ENCODE results near the gene METTL27. TPM values are rescaled to one million over a fixed set of nuclear protein-coding genes. Genes with fewer than 3 reads are reported as not detected.
"Not testable (repeated sequence)": the region's sequence is repeated elsewhere in the genome, so short reads cannot be mapped to it uniquely, and the experiment has no call there.

The METTL27 gene
- total RNA-seq, 3 donors from 2014 or later: 1.6 to 10.6 (median 7.0) TPM

GRCh38 chr7:73887762-73888161 is 45.4 kb upstream of the METTL27 start:
- Histone ChIP-seq H3K4me3 (no peak overlapping the region), H3K9me3 (no peaks in the 10 kb centered on the region), H3K27me3 (no peaks in the 10 kb centered on the region), H3K36me3 (no peaks in the 10 kb centered on the region), H3K4me1 (peaks cover 9 to 11% of the 10 kb centered on the region in 2 donors), H3K27ac (peak overlapping the region in 1 of 2 donors; percentile 91)
- intact Hi-C loops (cut with DNase I; ENCODE audit: low total_unique reads): no loop called here
- DNase-seq (ENCODE audit: low spot score in 2 of 2): no peak
- TF ChIP-seq POLR2AphosphoS5 (IDR thresholded peaks at IDR 0.05) (no peak), CTCF (IDR thresholded peaks at IDR 0.05) (no peak), POLR2A (IDR thresholded peaks at IDR 0.05) (no peak)

- H3K27ac ChIP-seq: peak overlapping the region; percentile 82 to 91
- intact Hi-C loops (cut with DNase I; ENCODE audit: low total_unique reads): no loop called here
- TF ChIP-seq CTCF (IDR thresholded peaks at IDR 0.05) (no peak), POLR2A (IDR thresholded peaks at IDR 0.05) (no peak), POLR2AphosphoS5 (IDR thresholded peaks at IDR 0.05) (no peak)
- DNase-seq (ENCODE audit: low spot score in 2 of 2): peak in 1 of 2 donors; percentile 70
- H3K27me3 ChIP-seq: no peaks in the 10 kb centered on the region
- peak overlapping the region in 1 of 3 donors; percentile 51 for H3K4me3 ChIP-seq
- peaks cover 13% of the 10 kb centered on the region in 2 donors for H3K4me1 ChIP-seq
- H3K36me3 ChIP-seq: no peaks in the 10 kb centered on the region
- no peaks in the 10 kb centered on the region for H3K9me3 ChIP-seq
These were observed 43.9 kb upstream of the METTL27 start for GRCh38 chr7:73885975-73886798.

- Histone ChIP-seq H3K36me3 (no peaks in the 10 kb centered on the region), H3K27ac (peak overlapping the region; percentile 82 to 91), H3K9me3 (no peaks in the 10 kb centered on the region), H3K4me1 (peaks cover 18 to 20% of the 10 kb centered on the region in 2 donors), H3K27me3 (no peaks in the 10 kb centered on the region), H3K4me3 (no peak overlapping the region)
- TF ChIP-seq POLR2A (IDR thresholded peaks at IDR 0.05): no peak
- TF ChIP-seq POLR2AphosphoS5 (IDR thresholded peaks at IDR 0.05): no peak
- no peak for TF ChIP-seq CTCF (IDR thresholded peaks at IDR 0.05)
- intact Hi-C loops (cut with DNase I; ENCODE audit: low total_unique reads): no loop called here
- DNase-seq (ENCODE audit: low spot score in 2 of 2): no peak
These were observed 43.2 kb upstream of the METTL27 start for GRCh38 chr7:73885433-73885974.

GRCh38 chr7:73884867-73885422 is 42.6 kb upstream of the METTL27 start:
- intact Hi-C loops (cut with DNase I; ENCODE audit: low total_unique reads); H3K27ac ChIP-seq; H3K36me3 ChIP-seq; H3K4me3 ChIP-seq; H3K9me3 ChIP-seq; H3K27me3 ChIP-seq; DNase-seq (ENCODE audit: low spot score in 2 of 2): not testable (repeated sequence)
- peaks cover 20 to 23% of the 10 kb centered on the region in 2 donors for H3K4me1 ChIP-seq

- TF ChIP-seq POLR2AphosphoS5 (IDR thresholded peaks at IDR 0.05) (no peak), POLR2A (IDR thresholded peaks at IDR 0.05) (no peak), CTCF (IDR thresholded peaks at IDR 0.05) (no peak)
- Histone ChIP-seq H3K9me3 (no peaks in the 10 kb centered on the region), H3K27me3 (no peaks in the 10 kb centered on the region), H3K4me1 (peaks cover 19 to 23% of the 10 kb centered on the region in 2 donors), H3K36me3 (no peaks in the 10 kb centered on the region), H3K4me3 (no peak overlapping the region), H3K27ac (peak overlapping the region; percentile 45 to 62)
- DNase-seq (ENCODE audit: low spot score in 2 of 2): no peak
- intact Hi-C loops (cut with DNase I; ENCODE audit: low total_unique reads): no loop called here
These were observed 39.7 kb upstream of the METTL27 start for GRCh38 chr7:73882047-73882402.
